Gastrocnemius medialis (tissue), 4 donors: ENCODE results near the gene STX12. TPM values are rescaled to one million over a fixed set of nuclear protein-coding genes. Genes with fewer than 3 reads are reported as not detected.
"Not testable (repeated sequence)": the region's sequence is repeated elsewhere in the genome, so short reads cannot be mapped to it uniquely, and the experiment has no call there.

Experiments used
- ATAC-seq, 2 donors: fragments of 150-250 bp; one replicate each; pipeline ENCODE4 v1.9.1; 2016
- DNase-seq, 2 donors: peaks; one replicate each; pipeline ENCODE4 v3.0.0-alpha.2; 2019
- H3K27ac ChIP-seq, 4 donors: fragments of 200-600 bp; sonication (generic); 1 replicate in 1 of 4; 2 replicates in 3 of 4; pipeline ENCODE4 v1.5.1; 2016 to 2018; ENCODE audit warnings: mild to moderate bottlenecking in 2 of 4, moderate library complexity in 1 of 4
- H3K27me3 ChIP-seq, 3 donors: fragments of 200-600 bp; sonication (generic) in 2 of 3; 1 replicate in 1 of 3; 2 replicates in 2 of 3; pipeline versions ENCODE4 v1.5.1 to v1.6.0; 2016 to 2019; ENCODE audit warnings: mild to moderate bottlenecking in 1 of 3, moderate library complexity in 1 of 3
- H3K36me3 ChIP-seq, 2 donors: fragments of 200-600 bp; sonication (generic) in 1 of 2; one replicate each; pipeline ENCODE4 v1.5.1; 2017 to 2018
- H3K4me1 ChIP-seq, 2 donors: fragments of 200-600 bp; sonication (generic) in 1 of 2; one replicate each; pipeline ENCODE4 v1.5.1; 2016 to 2017; ENCODE audit warnings: mild to moderate bottlenecking in 2 of 2
- H3K4me3 ChIP-seq, 4 donors: fragments of 200-600 bp; sonication (generic) in 3 of 4; 1 replicate in 1 of 4; 2 replicates in 3 of 4; pipeline ENCODE4 v1.5.1; 2016 to 2019; ENCODE audit warnings: mild to moderate bottlenecking in 2 of 4
- H3K9me3 ChIP-seq, 3 donors: fragments of 200-600 bp; sonication (generic) in 2 of 3; 1 replicate in 1 of 3; 2 replicates in 2 of 3; pipeline ENCODE4 v1.5.1; 2016 to 2019
- CTCF ChIP-seq, 5 experiments: fragments of 450-650 bp in 3 of 5; fragments of 200-600 bp in 2 of 5; sonication (generic) in 2 of 5; IDR thresholded peaks in 4 of 5; conservative IDR thresholded peaks in 1 of 5; 1 replicate in 4 of 5; 2 replicates in 1 of 5; pipeline ENCODE4 v1.5.1; 2016 to 2019; ENCODE audit warnings: antibody characterized with exemption in 5 of 5, mild to moderate bottlenecking in 3 of 5, moderate library complexity in 3 of 5
- POLR2A ChIP-seq, 2 donors: fragments of 450-650 bp; IDR thresholded peaks; one replicate each; pipeline ENCODE4 v1.6.1; 2017; ENCODE audit warnings: antibody characterized with exemption in 2 of 2, mild to moderate bottlenecking in 2 of 2, moderate library complexity in 2 of 2
- in situ Hi-C, 4 donors: fragments of 200-750 bp; cut with MboI; loops; one replicate each; pipeline versions ENCODE4 v1.15.0 to v1.8.0; 2017; ENCODE audit warnings: low sequenced_read_pairs in 4 of 4
- intact Hi-C: fragments of 100-400 bp; cut with DNase I; formaldehyde crosslinking; loops from one replicate; pipeline ENCODE4 v1.15.1; 2023; ENCODE audit warnings: low total_unique reads
- total RNA-seq, 4 donors: library from RNA; depleted of rRNA; stranded (reverse); fragments of >200 nt; gene quantifications; one replicate each; pipeline versions ENCODE4 v1.1.0 to v1.2.3, GENCODE V29; 2016

Gene STX12
- total RNA-seq, 4 donors from 2014 or later = 19.2 to 71.6 (median 31.2) TPM

GRCh38 chr1:27855085-27855484, 82.1 kb downstream of the STX12 start:
- H3K9me3 ChIP-seq = no peaks in the 10 kb centered on the region
- H3K27me3 ChIP-seq = no peaks in the 10 kb centered on the region
- no peak for DNase-seq
- H3K27ac ChIP-seq = no peak overlapping the region
- no peak for TF ChIP-seq POLR2A (IDR thresholded peaks at IDR 0.05)
- peaks cover 0 to 18% of the 10 kb centered on the region in 2 donors for H3K36me3 ChIP-seq
- peaks cover 0 to 5% of the 10 kb centered on the region in 2 donors for H3K4me1 ChIP-seq
- no peak overlapping the region for H3K4me3 ChIP-seq
- in situ Hi-C loops = loop anchor here in 2 of 4 donors (5.0 to 25.0 kb wide), 2 partner anchors 127 to 132 kb away; no protein-coding TSS in a partner anchor
- intact Hi-C loops = loop anchor here (5.0 kb wide), 2 partner anchors 52 to 107 kb away; no protein-coding TSS in a partner anchor
- ATAC-seq = no peak

GRCh38 chr1:27856561-27857343, 83.7 kb downstream of the STX12 start:
- in situ Hi-C loops = loop anchor here in 2 of 4 donors (5.0 to 25.0 kb wide), 2 partner anchors 126 to 131 kb away; no protein-coding TSS in a partner anchor
- TF ChIP-seq POLR2A (IDR thresholded peaks at IDR 0.05) (no peak), CTCF (IDR thresholded peaks at IDR 0.05 in 4 of 5, conservative IDR thresholded peaks at IDR 0.05 in 1 of 5) (no peak)
- Histone ChIP-seq H3K27ac (no peak overlapping the region), H3K4me3 (no peak overlapping the region), H3K9me3 (no peaks in the 10 kb centered on the region), H3K4me1 (peaks cover 0 to 5% of the 10 kb centered on the region in 2 donors), H3K36me3 (peaks cover 0 to under 1% of the 10 kb centered on the region in 2 donors), H3K27me3 (no peaks in the 10 kb centered on the region)
- DNase-seq (no peak), ATAC-seq (no peak)
- intact Hi-C loops = loop anchor here (5.0 kb wide), 2 partner anchors 51 to 106 kb away; no protein-coding TSS in a partner anchor

GRCh38 chr1:27857552-27857951, 84.5 kb downstream of the STX12 start:
- not testable (repeated sequence) for H3K4me1 ChIP-seq, DNase-seq, H3K9me3 ChIP-seq, H3K36me3 ChIP-seq, H3K27ac ChIP-seq, H3K27me3 ChIP-seq, ATAC-seq, H3K4me3 ChIP-seq
- in situ Hi-C loops (loop anchor here in 2 of 4 donors (5.0 to 25.0 kb wide), 2 partner anchors 125 to 130 kb away; no protein-coding TSS in a partner anchor), intact Hi-C loops (loop anchor here (5.0 kb wide), 2 partner anchors 50 to 105 kb away; no protein-coding TSS in a partner anchor)

GRCh38 chr1:27858072-27858948, 85.3 kb downstream of the STX12 start:
- Histone ChIP-seq H3K9me3 (no peaks in the 10 kb centered on the region), H3K27me3 (no peaks in the 10 kb centered on the region), H3K36me3 (no peaks in the 10 kb centered on the region), H3K4me3 (no peak overlapping the region), H3K27ac (peak overlapping the region in 3 of 4 donors; percentile 8 to 32 (median 31)), H3K4me1 (peaks cover 5 to 11% of the 10 kb centered on the region in 2 donors)
- ATAC-seq (peak; percentile 79 to 87), DNase-seq (peak; percentile 77 to 81)
- intact Hi-C loops (loop anchor here (1.0 to 5.0 kb wide), 3 partner anchors 49 to 122 kb away; no protein-coding TSS in a partner anchor), in situ Hi-C loops (loop anchor here in 2 of 4 donors (5.0 to 25.0 kb wide), 2 partner anchors 124 to 129 kb away; no protein-coding TSS in a partner anchor)
- TF ChIP-seq CTCF (IDR thresholded peaks at IDR 0.05 in 4 of 5, conservative IDR thresholded peaks at IDR 0.05 in 1 of 5) (peak; percentile 81 to 89 (median 86)), POLR2A (IDR thresholded peaks at IDR 0.05) (no peak)

GRCh38 chr1:27858949-27859576, 86.0 kb downstream of the STX12 start:
- Histone ChIP-seq H3K36me3 (no peaks in the 10 kb centered on the region), H3K4me1 (peaks cover 8 to 18% of the 10 kb centered on the region in 2 donors), H3K27me3 (no peaks in the 10 kb centered on the region), H3K27ac (peak overlapping the region in 2 of 4 donors; percentile 22 to 32), H3K4me3 (no peak overlapping the region), H3K9me3 (no peaks in the 10 kb centered on the region)
- TF ChIP-seq CTCF (IDR thresholded peaks at IDR 0.05 in 4 of 5, conservative IDR thresholded peaks at IDR 0.05 in 1 of 5) (no peak), POLR2A (IDR thresholded peaks at IDR 0.05) (no peak)
- intact Hi-C loops (loop anchor here (1.0 to 5.0 kb wide), 3 partner anchors 48 to 121 kb away; no protein-coding TSS in a partner anchor), in situ Hi-C loops (loop anchor here in 2 of 4 donors (5.0 to 25.0 kb wide), 2 partner anchors 123 to 128 kb away; no protein-coding TSS in a partner anchor)
- ATAC-seq = no peak
- no peak for DNase-seq
